Heart left ventricle (tissue), 13 donors: ENCODE measurements around the gene KRI1.

Experiments used
- CTCF ChIP-seq, 12 donors: fragments of 200-600 bp; sonication (generic) in 4 of 12; IDR thresholded peaks; one replicate each; pipeline versions ENCODE4 v1.5.0 to v1.8.0; 2018 to 2022; ENCODE audit warnings: antibody characterized with exemption in 12 of 12, mild to moderate bottlenecking in 5 of 12
- POLR2A ChIP-seq, 2 donors: fragments of 450-650 bp; IDR thresholded peaks; one replicate each; pipeline ENCODE4 v1.6.1; 2017; ENCODE audit warnings: antibody characterized with exemption in 2 of 2, mild to moderate bottlenecking in 2 of 2, moderate library complexity in 2 of 2
- donor health status: ischemic (EF 13 %, LVEDD 7.1; RV severe dilation, severe dysfunction).
- donor health status: DM: no; HTN: yes; CAD: no.
- donor health status: DM: no; HTN: no; CAD: no.
- donor health status: ischemic (EF 25% LVEDD 6.9; RV normal size, moderate dysfunction).
- donor health status: ischemic (EF 25% LVEDD 5.7; RV mildly dilated, moderate dysfunction).
- donor health status: ischemic (EF 35%, LVEDD 5.7; RV mildly dilated, moderate dysfunction).
- donor health status: nonischemic (EF 11% LVEDD 7.7; RV severe dilation, severe dysfunction).
- donor health status: DM: yes; HTN: yes; CAD: no.
- donor health status: PGD.
- donor health status: ischemic (EF 29% LVEDD 5.4; RV normal size, mild dysfunction).
- donor health status: nonischemic (EF 23%, LVEDD 6.1; RV moderate dilation, normal function).

DNA sequence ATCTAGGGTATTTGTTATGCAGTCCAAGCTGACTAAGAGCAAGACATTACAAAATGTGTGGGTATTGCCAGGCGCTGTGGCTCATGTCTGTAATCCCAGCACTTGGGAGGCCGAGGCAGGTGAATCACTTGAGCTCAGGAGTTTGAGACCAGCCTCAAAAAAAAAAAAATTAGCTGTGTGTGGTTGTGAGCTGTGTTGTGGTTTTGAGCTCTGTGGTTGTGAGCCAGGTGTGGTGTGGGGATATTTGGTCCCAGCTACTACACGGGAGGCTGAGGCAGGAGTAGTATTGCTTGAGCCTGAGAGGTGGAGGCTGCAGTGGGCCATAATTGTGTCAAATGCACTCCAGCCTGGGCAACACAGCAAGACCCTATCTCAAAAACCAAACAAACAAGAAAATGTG lies 57.1 kb downstream of the KRI1 start:
- TF ChIP-seq CTCF (IDR thresholded peaks at IDR 0.05) (no peak), POLR2A (IDR thresholded peaks at IDR 0.05) (no peak)
